OCI-LY7 (cell line): ENCODE results near the gene ADGRD1. TPM values are rescaled to one million over a fixed set of nuclear protein-coding genes. Genes with fewer than 3 reads are reported as not detected.

Experiments used
- BruUV-seq: library from RNA; stranded (reverse); fragments of 400-500 nt; replicated peaks from 2 replicates; lab custom pipeline; 2021; lab: Mats Ljungman, UMichigan
- CTCF ChIA-PET: fragments of 300-600 bp; sonication (Branson Sonifier 250); formaldehyde crosslinking; loops from one replicate; lab custom pipeline; 2022; ENCODE audit warnings: antibody characterized with exemption; ENCODE audit not compliant: unreplicated experiment; lab: Charles Lee
- POLR2A ChIA-PET: fragments of 300-600 bp; sonication (Branson Sonifier 250); formaldehyde crosslinking; loops from one replicate; lab custom pipeline; 2022; ENCODE audit warnings: antibody characterized with exemption; lab: Charles Lee
- DNase-seq: peaks from one replicate; pipeline ENCODE4 v3.0.0-alpha.2; 2015; ENCODE audit warnings: low spot score
- H2AFZ ChIP-seq: fragments of 200-600 bp; sonication (generic), shearing (Covaris generic); 2 replicates; pipeline ENCODE4 v1.6.1; 2014; ENCODE audit warnings: mild to moderate bottlenecking, antibody characterized with exemption, low read length, moderate library complexity
- H3K27ac ChIP-seq: fragments of 200-600 bp; sonication (generic); 2 replicates; pipeline ENCODE4 v1.5.1; 2014; ENCODE audit warnings: mixed run types, low read depth, mild to moderate bottlenecking, moderate library complexity, low read length, inconsistent platforms; ENCODE audit not compliant: poor library complexity, severe bottlenecking
- H3K36me3 ChIP-seq: fragments of 200-600 bp; sonication (generic); 2 replicates; pipeline ENCODE4 v1.6.1; 2014; ENCODE audit warnings: mild to moderate bottlenecking, antibody characterized with exemption, low read length, moderate library complexity, mixed read lengths; ENCODE audit not compliant: insufficient read depth
- H3K4me1 ChIP-seq: fragments of 200-600 bp; sonication (generic); 2 replicates; pipeline ENCODE4 v1.5.1; 2014; ENCODE audit warnings: mild to moderate bottlenecking, low read length; ENCODE audit not compliant: insufficient read depth, poor library complexity, severe bottlenecking
- H3K4me2 ChIP-seq: fragments of 200-600 bp; sonication (generic); 2 replicates; pipeline ENCODE4 v1.6.1; 2014; ENCODE audit warnings: mild to moderate bottlenecking, low read length
- H3K4me3 ChIP-seq: fragments of 200-600 bp; sonication (generic); 2 replicates; pipeline ENCODE4 v1.5.1; 2014; ENCODE audit warnings: mild to moderate bottlenecking, low read depth, low read length; ENCODE audit not compliant: poor library complexity, severe bottlenecking
- H3K79me2 ChIP-seq: fragments of 200-600 bp; sonication (generic); 2 replicates; pipeline ENCODE4 v1.6.1; 2016; ENCODE audit warnings: low read depth, mild to moderate bottlenecking, low read length, moderate library complexity, mixed read lengths; ENCODE audit not compliant: insufficient read depth
- H3K9me2 ChIP-seq: fragments of 200-600 bp; sonication (generic); 2 replicates; pipeline ENCODE4 v1.6.1; 2016; ENCODE audit warnings: mild to moderate bottlenecking, low read length, mixed read lengths; ENCODE audit not compliant: insufficient read depth
- H3K9me3 ChIP-seq: fragments of 200-600 bp; sonication (generic); 2 replicates; pipeline ENCODE4 v1.6.1; 2014; ENCODE audit warnings: mild to moderate bottlenecking, mixed run types, low read length, mixed read lengths
- H4K20me1 ChIP-seq: fragments of 200-600 bp; sonication (generic); 2 replicates; pipeline ENCODE4 v1.6.1; 2014; ENCODE audit warnings: mild to moderate bottlenecking, antibody characterized with exemption, low read length, moderate library complexity, mixed read lengths; ENCODE audit not compliant: insufficient read depth
- CTCF ChIP-seq: fragments of 200-600 bp; sonication (generic); conservative IDR thresholded peaks from 2 replicates; pipeline ENCODE4 v1.5.1; 2014; ENCODE audit warnings: mild to moderate bottlenecking, antibody characterized with exemption, low read length, moderate library complexity, mixed read lengths
- EZH2phosphoT487 ChIP-seq: fragments of 200-600 bp; sonication (generic); IDR thresholded peaks from 2 replicates; pipeline ENCODE4 v1.6.1; 2018; ENCODE audit warnings: low read depth, borderline replicate concordance, mild to moderate bottlenecking, mixed run types, antibody characterized with exemption, low read length, moderate library complexity, mixed read lengths
- intact Hi-C: fragments of 100-400 bp; cut with micrococcal nuclease; formaldehyde crosslinking; loops from one replicate; pipeline ENCODE4 v1.10.0; 2022; ENCODE audit not compliant: unreplicated experiment
- total RNA-seq, 2 experiments: library from RNA; depleted of rRNA in 1 of 2; stranded (reverse); fragments of >200 nt in 1 of 2; shearing (Covaris generic) in 1 of 2; gene quantifications; 2 replicates each; pipeline ENCODE4 v1.2.3, GENCODE V29; 2014 to 2022

Gene ADGRD1
- total RNA-seq, 2 experiments from 2014 or later = 1.0 to 1.7 TPM

GRCh38 chr12:131146173-131146675, 192.5 kb downstream of the ADGRD1 start:
- no TSS peak for BruUV-seq
- TF ChIP-seq EZH2phosphoT487 (no peak), CTCF (no peak)
- Histone ChIP-seq H3K4me3 (no peak overlapping the region), H4K20me1 (no peaks in the 10 kb centered on the region), H3K9me3 (no peaks in the 10 kb centered on the region), H3K4me1 (no peaks in the 10 kb centered on the region), H3K9me2 (no peaks in the 10 kb centered on the region), H3K4me2 (no peak overlapping the region), H3K79me2 (no peaks in the 10 kb centered on the region), H2AFZ (no peak overlapping the region), H3K27ac (no peak overlapping the region), H3K36me3 (no peaks in the 10 kb centered on the region)
- ChIA-PET CTCF (no interaction called here), POLR2A (interaction anchor here (0.7 kb wide), 1 partner anchor 343 kb away, joined by 3 read pairs; no protein-coding TSS in a partner anchor)
- DNase-seq = no peak
- intact Hi-C loops = no loop called here

- intact Hi-C loops = no loop called here
- Histone ChIP-seq H3K4me2 (no peak overlapping the region), H3K9me2 (no peaks in the 10 kb centered on the region), H3K4me3 (no peak overlapping the region), H3K36me3 (no peaks in the 10 kb centered on the region), H3K9me3 (no peaks in the 10 kb centered on the region), H3K79me2 (no peaks in the 10 kb centered on the region), H3K27ac (no peak overlapping the region), H2AFZ (no peak overlapping the region), H3K4me1 (no peaks in the 10 kb centered on the region), H4K20me1 (no peaks in the 10 kb centered on the region)
- ChIA-PET CTCF (no interaction called here), POLR2A (no interaction called here)
- TF ChIP-seq EZH2phosphoT487 (no peak), CTCF (no peak)
- no TSS peak for BruUV-seq
- no peak for DNase-seq
Observed at GRCh38 chr12:131147293-131147692, 193.6 kb downstream of the ADGRD1 start.

GRCh38 chr12:131147894-131148293, 194.2 kb downstream of the ADGRD1 start:
- no TSS peak for BruUV-seq
- ChIA-PET POLR2A (no interaction called here), CTCF (no interaction called here)
- no peaks in the 10 kb centered on the region for H4K20me1 ChIP-seq
- H2AFZ ChIP-seq = no peak overlapping the region
- intact Hi-C loops = no loop called here
- no peaks in the 10 kb centered on the region for H3K36me3 ChIP-seq
- no peak for DNase-seq
- H3K27ac ChIP-seq = no peak overlapping the region
- H3K9me3 ChIP-seq = no peaks in the 10 kb centered on the region
- no peaks in the 10 kb centered on the region for H3K79me2 ChIP-seq
- H3K4me1 ChIP-seq = no peaks in the 10 kb centered on the region
- no peak overlapping the region for H3K4me3 ChIP-seq
- H3K9me2 ChIP-seq = no peaks in the 10 kb centered on the region
- TF ChIP-seq CTCF = no peak
- TF ChIP-seq EZH2phosphoT487 = no peak
- no peak overlapping the region for H3K4me2 ChIP-seq
